Measurements from ENCODE around the gene HIPK2. TPM values are rescaled to one million over a fixed set of nuclear protein-coding genes. Genes with fewer than 3 reads are reported as not detected.
"Not testable (repeated sequence)": the region's sequence is repeated elsewhere in the genome, so short reads cannot be mapped to it uniquely, and the experiment has no call there.

HIPK2 gene
- polyA plus RNA-seq, 4 donors = 24.0 to 104 (median 84.9) TPM

GRCh38 chr7:139635526-139636302, 142.1 kb downstream of the HIPK2 start:
- no peak for DNase-seq (ENCODE audit: low read depth in 4 of 4, low spot score in 3 of 4)

GRCh38 chr7:139634087-139634486, 143.7 kb downstream of the HIPK2 start:
- DNase-seq (ENCODE audit: low read depth in 4 of 4, low spot score in 3 of 4) = no peak

- DNase-seq (ENCODE audit: low read depth in 4 of 4, low spot score in 3 of 4) = no peak
Observed at GRCh38 chr7:139631520-139632031, 146.2 kb downstream of the HIPK2 start.

GRCh38 chr7:139630643-139631519, 146.9 kb downstream of the HIPK2 start:
- DNase-seq (ENCODE audit: low read depth in 4 of 4, low spot score in 3 of 4) = no peak

GRCh38 chr7:139629392-139630082, 148.3 kb downstream of the HIPK2 start:
- DNase-seq (ENCODE audit: low read depth in 4 of 4, low spot score in 3 of 4) = no peak

- no peak for DNase-seq (ENCODE audit: low read depth in 4 of 4, low spot score in 3 of 4)
Observed at GRCh38 chr7:139627831-139628230, 150.0 kb downstream of the HIPK2 start.

GRCh38 chr7:139626817-139627216, 151.0 kb downstream of the HIPK2 start:
- no peak for DNase-seq (ENCODE audit: low read depth in 4 of 4, low spot score in 3 of 4)

- no peak for DNase-seq (ENCODE audit: low read depth in 4 of 4, low spot score in 3 of 4)
Observed at GRCh38 chr7:139623518-139623917, 154.3 kb downstream of the HIPK2 start.

- DNase-seq (ENCODE audit: low read depth in 4 of 4, low spot score in 3 of 4) = no peak
Observed at GRCh38 chr7:139620676-139621344, 157.0 kb downstream of the HIPK2 start.

GRCh38 chr7:139619367-139619657, 158.5 kb downstream of the HIPK2 start:
- no peak for DNase-seq (ENCODE audit: low read depth in 4 of 4, low spot score in 3 of 4)

GRCh38 chr7:139618482-139619366, 159.1 kb downstream of the HIPK2 start:
- DNase-seq (ENCODE audit: low read depth in 4 of 4, low spot score in 3 of 4) = no peak

GRCh38 chr7:139617074-139617473, 160.7 kb downstream of the HIPK2 start:
- DNase-seq (ENCODE audit: low read depth in 4 of 4, low spot score in 3 of 4) = no peak

GRCh38 chr7:139614886-139615285, 162.9 kb downstream of the HIPK2 start:
- no peak for DNase-seq (ENCODE audit: low read depth in 4 of 4, low spot score in 3 of 4)

GRCh38 chr7:139613971-139614411, 163.8 kb downstream of the HIPK2 start:
- DNase-seq (ENCODE audit: low read depth in 4 of 4, low spot score in 3 of 4) = no peak

GRCh38 chr7:139611556-139611955, 166.2 kb downstream of the HIPK2 start:
- not testable (repeated sequence) for DNase-seq (ENCODE audit: low read depth in 4 of 4, low spot score in 3 of 4)

GRCh38 chr7:139610595-139610994, 167.2 kb downstream of the HIPK2 start:
- no peak for DNase-seq (ENCODE audit: low read depth in 4 of 4, low spot score in 3 of 4)

- DNase-seq (ENCODE audit: low read depth in 4 of 4, low spot score in 3 of 4) = no peak
Observed at GRCh38 chr7:139603896-139604295, 173.9 kb downstream of the HIPK2 start.

- no peak for DNase-seq (ENCODE audit: low read depth in 4 of 4, low spot score in 3 of 4)
Observed at GRCh38 chr7:139603282-139603681, 174.5 kb downstream of the HIPK2 start.

- DNase-seq (ENCODE audit: low read depth in 4 of 4, low spot score in 3 of 4) = no peak
Observed at GRCh38 chr7:139602143-139602722, 175.6 kb downstream of the HIPK2 start.

Data from left renal pelvis (tissue), 4 donors.